T47D (cell line): ENCODE measurements around the gene KAZALD1.

ENCODE experiments used
- DNase-seq, 2 experiments: peaks; one replicate each; pipeline versions ENCODE4 v3.0.0 to v3.0.0-alpha.2; 2011 to 2012; ENCODE audit warnings: low read depth in 1 of 2, low spot score in 1 of 2
- JUND ChIP-seq: IDR thresholded peaks from 2 replicates; pipeline ENCODE4 v1.6.1; 2012; ENCODE audit warnings: low read depth
- in situ Hi-C: cut with HindIII; loops from 2 replicates; pipeline ENCODE4 v1.10.0; 2016; ENCODE audit warnings: low sequenced_read_pairs, low pct_unique_long_range_greater_than_20kb

KAZALD1 gene

GRCh38 chr10:101060036-101060950 is 1.5 kb upstream of the KAZALD1 start:
- peak; percentile 91 to 98 for DNase-seq
- in situ Hi-C loops = no loop called here
- TF ChIP-seq JUND = no peak

GRCh38 chr10:101060951-101061623 is 702 bp upstream of the KAZALD1 start:
- in situ Hi-C loops = no loop called here
- TF ChIP-seq JUND = no peak
- DNase-seq = peak; percentile 97 to 98

GRCh38 chr10:101062232-101063049 is 652 bp downstream of the KAZALD1 start:
- no peak for TF ChIP-seq JUND
- in situ Hi-C loops = no loop called here
- DNase-seq = peak; percentile 47 to 72

- in situ Hi-C loops = no loop called here
- TF ChIP-seq JUND = no peak
- peak in 1 of 2 experiments; percentile 65 for DNase-seq
Observed at GRCh38 chr10:101063050-101063525, 1.3 kb downstream of the KAZALD1 start.

GRCh38 chr10:101063548-101064414 is 2.0 kb downstream of the KAZALD1 start:
- DNase-seq = peak in 1 of 2 experiments; percentile 73
- no peak for TF ChIP-seq JUND

GRCh38 chr10:101064415-101065030 is 2.7 kb downstream of the KAZALD1 start:
- TF ChIP-seq JUND = no peak
- DNase-seq = no peak
- in situ Hi-C loops = no loop called here

More at GRCh38 chr10:101063548-101064414, 2.0 kb downstream of the KAZALD1 start:
- in situ Hi-C loops = no loop called here

GRCh38 chr10:101065481-101066145 is 3.8 kb downstream of the KAZALD1 start:
- no peak for TF ChIP-seq JUND
- DNase-seq = no peak
- in situ Hi-C loops = no loop called here

- in situ Hi-C loops = no loop called here
- TF ChIP-seq JUND = peak; percentile 19; the same call in 1 of the 2 replicates
- DNase-seq = peak; percentile 80 to 97
Observed at GRCh38 chr10:101066146-101066895, 4.5 kb downstream of the KAZALD1 start.

- DNase-seq = peak; percentile 46 to 78
- no peak for TF ChIP-seq JUND
- in situ Hi-C loops = no loop called here
Observed at GRCh38 chr10:101066896-101067355, 5.1 kb downstream of the KAZALD1 start.
